HCT116 (cell line): ENCODE data around the gene KCNQ1OT1. TPM values are rescaled to one million over a fixed set of nuclear protein-coding genes. Genes with fewer than 3 reads are reported as not detected.

Experiments
- ATAC-seq: fragments of 200-7000 bp; cut with Tn5 transposase; 2 replicates; pipeline ENCODE4 v1.9.1; 2020; ENCODE audit warnings: mild to moderate bottlenecking, moderate library complexity
- BruUV-seq: library from RNA; stranded (reverse); fragments of 400-500 nt; replicated peaks from 2 replicates; lab custom pipeline; 2021; lab: Mats Ljungman, UMichigan
- CTCF ChIA-PET: fragments of 300-600 bp; sonication (Branson Sonifier 250); formaldehyde crosslinking; loops from one replicate; lab custom pipeline; 2021; ENCODE audit warnings: antibody characterized with exemption; lab: Charles Lee
- POLR2A ChIA-PET: fragments of 300-600, 350-600 bp; sonication (Branson Sonifier 250); formaldehyde crosslinking; loops from one replicate; lab custom pipeline; 2021; ENCODE audit warnings: antibody characterized with exemption; lab: Charles Lee
- RAD21 ChIA-PET, 2 experiments: fragments of 300-600 bp; sonication (Branson Sonifier 250); formaldehyde crosslinking; loops; one replicate each; lab custom pipeline; 2023; ENCODE audit warnings: low total read pairs in 2 of 2; ENCODE audit not compliant: uncharacterized antibody in 2 of 2, unreplicated experiment in 2 of 2, low non-redundant PET in 1 of 2; lab: Charles Lee
- DNase-seq: peaks from one replicate; pipeline ENCODE4 v3.0.0-alpha.2; 2010; ENCODE audit warnings: low read depth, low spot score
- H2AFZ ChIP-seq: fragments of 200-600 bp; shearing (Covaris generic), sonication (generic); 2 replicates; pipeline ENCODE4 v1.6.1; 2017; ENCODE audit warnings: low read depth, mixed run types, mixed read lengths, antibody characterized with exemption, low read length; ENCODE audit not compliant: poor library complexity, severe bottlenecking
- H3K27ac ChIP-seq: 2 replicates; pipeline ENCODE4 v1.5.1; 2012; ENCODE audit warnings: low read depth, low read length
- H3K27me3 ChIP-seq: fragments of 200-600 bp; sonication (generic); 2 replicates; pipeline ENCODE4 v1.6.1; 2016; ENCODE audit warnings: mixed run types, low read length, mixed read lengths; ENCODE audit not compliant: insufficient read depth
- H3K36me3 ChIP-seq, 2 experiments: fragments of 200-500 bp in 1 of 2; fragments of 200-600 bp in 1 of 2; sonication (Bioruptor generic) in 1 of 2; sonication (generic) in 1 of 2; 2 replicates each; pipeline versions ENCODE4 v1.5.1 to v1.6.1; 2014 to 2016; ENCODE audit warnings: low read length in 2 of 2, inconsistent platforms in 1 of 2, mixed read lengths in 1 of 2, mixed run types in 1 of 2; ENCODE audit not compliant: insufficient read depth in 2 of 2, control insufficient read depth in 1 of 2
- H3K4me1 ChIP-seq, 2 experiments: fragments of 200-600 bp in 1 of 2; sonication (generic) in 1 of 2; 2 replicates each; pipeline versions ENCODE4 v1.5.1 to v1.6.1; 2012 to 2017; ENCODE audit warnings: low read length in 2 of 2, inconsistent platforms in 1 of 2, mild to moderate bottlenecking in 1 of 2, mixed read lengths in 1 of 2, mixed run types in 1 of 2, moderate library complexity in 1 of 2; ENCODE audit not compliant: insufficient read depth in 2 of 2, control insufficient read depth in 1 of 2
- H3K4me2 ChIP-seq: fragments of 200-600 bp; sonication (generic); 2 replicates; pipeline ENCODE4 v1.6.1; 2017; ENCODE audit warnings: mixed run types, low read length, mixed read lengths
- H3K4me3 ChIP-seq, 2 experiments: fragments of 200-600 bp in 1 of 2; sonication (generic) in 1 of 2; replicated peaks in 1 of 2; 2 replicates each; pipeline ENCODE4 v1.5.1; 2011 to 2016; ENCODE audit warnings: low read length in 2 of 2, control low read depth in 1 of 2, low read depth in 1 of 2, mild to moderate bottlenecking in 1 of 2, mixed read lengths in 1 of 2, mixed run types in 1 of 2
- H3K79me2 ChIP-seq: fragments of 200-600 bp; sonication (generic); 2 replicates; pipeline ENCODE4 v1.6.1; 2017; ENCODE audit warnings: mild to moderate bottlenecking, mixed run types, low read length, moderate library complexity, mixed read lengths; ENCODE audit not compliant: insufficient read depth
- H3K9ac ChIP-seq: fragments of 200-600 bp; sonication (generic); 2 replicates; pipeline ENCODE4 v1.6.1; 2016; ENCODE audit warnings: low read length, mixed read lengths
- H3K9me2 ChIP-seq: fragments of 200-600 bp; sonication (generic), shearing (Covaris generic); 2 replicates; pipeline ENCODE4 v1.6.1; 2017; ENCODE audit warnings: mixed run types, mild to moderate bottlenecking, moderate library complexity; ENCODE audit not compliant: insufficient read depth
- H3K9me3 ChIP-seq, 2 experiments: fragments of 200-500 bp in 1 of 2; fragments of 200-600 bp in 1 of 2; sonication (Bioruptor generic) in 1 of 2; sonication (generic) in 1 of 2; 2 replicates each; pipeline ENCODE4 v1.6.1; 2014 to 2017; ENCODE audit warnings: low read length in 2 of 2, mixed read lengths in 2 of 2, inconsistent platforms in 1 of 2, low read depth in 1 of 2, mild to moderate bottlenecking in 1 of 2, mixed run types in 1 of 2, moderate library complexity in 1 of 2; ENCODE audit not compliant: control insufficient read depth in 1 of 2, insufficient read depth in 1 of 2
- H4K20me1 ChIP-seq: fragments of 200-600 bp; sonication (generic), shearing (Covaris generic); 2 replicates; pipeline ENCODE4 v1.6.1; 2017; ENCODE audit warnings: mixed run types, mild to moderate bottlenecking, moderate library complexity; ENCODE audit not compliant: insufficient read depth
- ATF3 ChIP-seq: IDR thresholded peaks from 2 replicates; pipeline ENCODE4 v1.6.1; 2012
- CBX3 ChIP-seq: IDR thresholded peaks from 2 replicates; pipeline ENCODE4 v1.6.1; 2012; ENCODE audit warnings: low read depth
- CEBPB ChIP-seq: IDR thresholded peaks from 2 replicates; pipeline ENCODE4 v1.6.1; 2012; ENCODE audit warnings: low read depth
- ELF1 ChIP-seq: IDR thresholded peaks from 2 replicates; pipeline ENCODE4 v1.6.1; 2012; ENCODE audit warnings: low read depth, borderline replicate concordance
- EZH2 ChIP-seq: fragments of 200-600 bp; sonication (generic); IDR thresholded peaks from 2 replicates; pipeline ENCODE4 v1.6.1; 2017; ENCODE audit warnings: antibody characterized with exemption, mixed run types
- EZH2phosphoT487 ChIP-seq: fragments of 200-600 bp; IDR thresholded peaks from 2 replicates; pipeline ENCODE4 v1.6.1; 2018; ENCODE audit warnings: antibody characterized with exemption, borderline replicate concordance
- MAX ChIP-seq: IDR thresholded peaks from 2 replicates; pipeline ENCODE4 v1.6.1; 2012
- POLR2AphosphoS5 ChIP-seq: IDR thresholded peaks from 2 replicates; pipeline ENCODE4 v1.6.1; 2011; ENCODE audit warnings: mild to moderate bottlenecking, low read depth, low read length, moderate library complexity
- SRF ChIP-seq: IDR thresholded peaks from 2 replicates; pipeline ENCODE4 v1.6.1; 2012; ENCODE audit warnings: low read depth
- TCF7L2 ChIP-seq: IDR thresholded peaks from 2 replicates; pipeline ENCODE4 v1.7.0; 2011; ENCODE audit warnings: borderline replicate concordance, inconsistent platforms; ENCODE audit not compliant: insufficient read depth, insufficient read length; ENCODE audit errors: extremely low read depth
- ZBTB33 ChIP-seq: IDR thresholded peaks from 2 replicates; pipeline ENCODE4 v1.6.1; 2011; ENCODE audit warnings: mild to moderate bottlenecking, low read length, moderate library complexity; ENCODE audit not compliant: insufficient replicate concordance; ENCODE audit errors: extremely low read depth
- ZFX ChIP-seq: fragments of 450-650 bp; IDR thresholded peaks from 2 replicates; pipeline ENCODE4 v1.6.1; 2017
- intact Hi-C: fragments of 100-400 bp; cut with micrococcal nuclease; formaldehyde crosslinking; loops from 2 replicates; pipeline ENCODE4 v1.10.0; 2022
- total RNA-seq: library from RNA; stranded (reverse); gene quantifications from one replicate; pipeline ENCODE4 v1.2.1, GENCODE V29; 2021; ENCODE audit not compliant: unreplicated experiment

The KCNQ1OT1 gene
- total RNA-seq, 1 experiment from 2014 or later: 1.1 TPM

GRCh38 chr11:2713661-2714462 lies 14.1 kb upstream of the KCNQ1OT1 start:
- no peaks in the 10 kb centered on the region for H3K79me2 ChIP-seq
- intact Hi-C loops: no loop called here
- ATAC-seq: no peak
- no peaks in the 10 kb centered on the region for H3K9me2 ChIP-seq
- no peak for DNase-seq
- H3K27me3 ChIP-seq: no peaks in the 10 kb centered on the region
- ChIA-PET RAD21 (no interaction called here), CTCF (no interaction called here), POLR2A (no interaction called here)
- H3K27ac ChIP-seq: no peak overlapping the region
- no peak overlapping the region for H3K4me2 ChIP-seq
- H4K20me1 ChIP-seq: no peaks in the 10 kb centered on the region
- H3K36me3 ChIP-seq: no peaks in the 10 kb centered on the region
- H2AFZ ChIP-seq: no peak overlapping the region
- no peak overlapping the region for H3K9ac ChIP-seq
- H3K4me3 ChIP-seq: no peak overlapping the region
- no TSS peak for BruUV-seq
- H3K9me3 ChIP-seq: no peaks in the 10 kb centered on the region
- H3K4me1 ChIP-seq: no peaks in the 10 kb centered on the region
- TF ChIP-seq POLR2AphosphoS5 (no peak), TCF7L2 (no peak), CBX3 (no peak), SRF (no peak), EZH2phosphoT487 (no peak), EZH2 (no peak), CEBPB (no peak), ATF3 (no peak), MAX (no peak), ZBTB33 (no peak), ELF1 (no peak), ZFX (no peak)
